ENCODE results near the gene RTN4.

DNA sequence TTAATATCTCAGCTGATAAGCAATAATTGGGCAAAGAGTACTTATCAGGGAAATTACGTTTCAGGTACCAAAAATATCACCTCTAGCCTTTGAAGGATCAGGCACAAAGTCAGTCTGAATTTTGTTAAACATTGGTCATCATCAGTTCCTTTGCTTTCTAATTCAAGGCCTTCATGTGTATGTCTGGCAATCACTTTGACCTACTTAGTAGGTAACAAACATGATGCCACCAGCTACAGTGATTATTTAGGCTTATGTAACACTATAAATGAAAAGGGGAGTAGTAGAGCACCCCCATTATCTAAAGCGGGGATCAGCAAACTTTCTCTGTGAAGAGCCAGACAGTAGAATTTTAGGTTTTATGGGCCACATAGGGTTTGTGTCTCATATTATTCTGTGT, 75.1 kb downstream of the RTN4 start:
- TF ChIP-seq, protein P1, sequence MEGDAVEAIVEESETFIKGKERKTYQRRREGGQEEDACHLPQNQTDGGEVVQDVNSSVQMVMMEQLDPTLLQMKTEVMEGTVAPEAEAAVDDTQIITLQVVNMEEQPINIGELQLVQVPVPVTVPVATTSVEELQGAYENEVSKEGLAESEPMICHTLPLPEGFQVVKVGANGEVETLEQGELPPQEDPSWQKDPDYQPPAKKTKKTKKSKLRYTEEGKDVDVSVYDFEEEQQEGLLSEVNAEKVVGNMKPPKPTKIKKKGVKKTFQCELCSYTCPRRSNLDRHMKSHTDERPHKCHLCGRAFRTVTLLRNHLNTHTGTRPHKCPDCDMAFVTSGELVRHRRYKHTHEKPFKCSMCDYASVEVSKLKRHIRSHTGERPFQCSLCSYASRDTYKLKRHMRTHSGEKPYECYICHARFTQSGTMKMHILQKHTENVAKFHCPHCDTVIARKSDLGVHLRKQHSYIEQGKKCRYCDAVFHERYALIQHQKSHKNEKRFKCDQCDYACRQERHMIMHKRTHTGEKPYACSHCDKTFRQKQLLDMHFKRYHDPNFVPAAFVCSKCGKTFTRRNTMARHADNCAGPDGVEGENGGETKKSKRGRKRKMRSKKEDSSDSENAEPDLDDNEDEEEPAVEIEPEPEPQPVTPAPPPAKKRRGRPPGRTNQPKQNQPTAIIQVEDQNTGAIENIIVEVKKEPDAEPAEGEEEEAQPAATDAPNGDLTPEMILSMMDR (IDR thresholded peaks at IDR 0.05 in 4 of 5, conservative IDR thresholded peaks at IDR 0.05 in 1 of 5) = no peak
- TF ChIP-seq POLR2A (IDR thresholded peaks at IDR 0.05) = no peak

Measured in gastrocnemius medialis (tissue), 4 donors.